HG03025 (cell line): ENCODE results near the gene RXFP3.
"Not testable (repeated sequence)": the region's sequence is repeated elsewhere in the genome, so short reads cannot be mapped to it uniquely, and the experiment has no call there.

Source experiments
- ATAC-seq: cut with Tn5 transposase; IDR thresholded peaks from one replicate; pipeline ENCODE4 v1.9.1; 2021; ENCODE audit warnings: mild to moderate bottlenecking, moderate library complexity; ENCODE audit not compliant: unreplicated experiment, low FRiP score

Gene RXFP3, protein sequence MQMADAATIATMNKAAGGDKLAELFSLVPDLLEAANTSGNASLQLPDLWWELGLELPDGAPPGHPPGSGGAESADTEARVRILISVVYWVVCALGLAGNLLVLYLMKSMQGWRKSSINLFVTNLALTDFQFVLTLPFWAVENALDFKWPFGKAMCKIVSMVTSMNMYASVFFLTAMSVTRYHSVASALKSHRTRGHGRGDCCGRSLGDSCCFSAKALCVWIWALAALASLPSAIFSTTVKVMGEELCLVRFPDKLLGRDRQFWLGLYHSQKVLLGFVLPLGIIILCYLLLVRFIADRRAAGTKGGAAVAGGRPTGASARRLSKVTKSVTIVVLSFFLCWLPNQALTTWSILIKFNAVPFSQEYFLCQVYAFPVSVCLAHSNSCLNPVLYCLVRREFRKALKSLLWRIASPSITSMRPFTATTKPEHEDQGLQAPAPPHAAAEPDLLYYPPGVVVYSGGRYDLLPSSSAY

DNA sequence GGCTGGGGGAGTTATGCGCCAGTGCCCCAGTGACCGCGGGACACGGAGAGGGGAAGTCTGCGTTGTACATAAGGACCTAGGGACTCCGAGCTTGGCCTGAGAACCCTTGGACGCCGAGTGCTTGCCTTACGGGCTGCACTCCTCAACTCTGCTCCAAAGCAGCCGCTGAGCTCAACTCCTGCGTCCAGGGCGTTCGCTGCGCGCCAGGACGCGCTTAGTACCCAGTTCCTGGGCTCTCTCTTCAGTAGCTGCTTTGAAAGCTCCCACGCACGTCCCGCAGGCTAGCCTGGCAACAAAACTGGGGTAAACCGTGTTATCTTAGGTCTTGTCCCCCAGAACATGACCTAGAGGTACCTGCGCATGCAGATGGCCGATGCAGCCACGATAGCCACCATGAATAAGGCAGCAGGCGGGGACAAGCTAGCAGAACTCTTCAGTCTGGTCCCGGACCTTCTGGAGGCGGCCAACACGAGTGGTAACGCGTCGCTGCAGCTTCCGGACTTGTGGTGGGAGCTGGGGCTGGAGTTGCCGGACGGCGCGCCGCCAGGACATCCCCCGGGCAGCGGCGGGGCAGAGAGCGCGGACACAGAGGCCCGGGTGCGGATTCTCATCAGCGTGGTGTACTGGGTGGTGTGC lies at the start of gene RXFP3:
TSS of gene RXFP3 (plus strand) at position 6 of the 636 bp plus-strand sequence. CDS start at position 361, 355 bp downstream.
- no peak for ATAC-seq

DNA sequence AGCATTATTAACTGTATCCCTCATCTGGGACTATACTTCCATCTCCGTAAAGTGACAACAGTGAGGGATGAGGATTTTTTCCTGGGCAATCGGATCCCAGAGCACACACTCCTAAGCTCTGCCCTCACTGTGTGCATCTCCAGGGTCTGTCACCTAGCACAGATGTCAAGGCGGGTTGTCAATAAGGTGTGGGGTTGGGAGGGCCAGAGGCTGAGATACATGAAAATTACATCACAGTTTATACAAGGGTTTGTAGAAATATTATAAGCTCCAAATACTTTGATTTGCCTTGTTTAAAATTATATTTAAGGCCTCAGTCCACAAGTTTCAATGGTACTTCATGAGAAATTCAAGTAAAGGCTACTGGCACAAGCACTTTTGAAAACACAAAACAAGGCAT lies 48.9 kb upstream of the RXFP3 start:
- no peak for ATAC-seq

DNA sequence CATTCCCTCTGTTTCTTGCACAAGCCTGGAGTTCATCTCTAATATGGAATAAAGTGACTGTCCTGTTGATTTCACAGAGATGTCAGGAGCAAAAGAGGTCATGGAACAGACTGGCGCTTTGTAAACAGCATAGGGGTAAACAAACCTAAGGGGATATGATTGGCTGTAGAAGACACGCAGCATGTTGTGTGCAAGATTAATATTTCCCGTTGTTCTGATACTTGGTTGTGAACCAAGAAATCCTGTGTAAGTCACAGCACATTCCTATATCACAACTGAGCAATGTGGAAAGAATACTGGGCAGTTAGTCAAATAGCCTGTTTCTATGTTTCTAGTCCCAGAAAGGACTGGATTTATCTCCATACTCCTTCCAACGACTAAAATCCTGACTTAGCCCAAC lies 47.6 kb upstream of the RXFP3 start:
- no peak for ATAC-seq

DNA sequence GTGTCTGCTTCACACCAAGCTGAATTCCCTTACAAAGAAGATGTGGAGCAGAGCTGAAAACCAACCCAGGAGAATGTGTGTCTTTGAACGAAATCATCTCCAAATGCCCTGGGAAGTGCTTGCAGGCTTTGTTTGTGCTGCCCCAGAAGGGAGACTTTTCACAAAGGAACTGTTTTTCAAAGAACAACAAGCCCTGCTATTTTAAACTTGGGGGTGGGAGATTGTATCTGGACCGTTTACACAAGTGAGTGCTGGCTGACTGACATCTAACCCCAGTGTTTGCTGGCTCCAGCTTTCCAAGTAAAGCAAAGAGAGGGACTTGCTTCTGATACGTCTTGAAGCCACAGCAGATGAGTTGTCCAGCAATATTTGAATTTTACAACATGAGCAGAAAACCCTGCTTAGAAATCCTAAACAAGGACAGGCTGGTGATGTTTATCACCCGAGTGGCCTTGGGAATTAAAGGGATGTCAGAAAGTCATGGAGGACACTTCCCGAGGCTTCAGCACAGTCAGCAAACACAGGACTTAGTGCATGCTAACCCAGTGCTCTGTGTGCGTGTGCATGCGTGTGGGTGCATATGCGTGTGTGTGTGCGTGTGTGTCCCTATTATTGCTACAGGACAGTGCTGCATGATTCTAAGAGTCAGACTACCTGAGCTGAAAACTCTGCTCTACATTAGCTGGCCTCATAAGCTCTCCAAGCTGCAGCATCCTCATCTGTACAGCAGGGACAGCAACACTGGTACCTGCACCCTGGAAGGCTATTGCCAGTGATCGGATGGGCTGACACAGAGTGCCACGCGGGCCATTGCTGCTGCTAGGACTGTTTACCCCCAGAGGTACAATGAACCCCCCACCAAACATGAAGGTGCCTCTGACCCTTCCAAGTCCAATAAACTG lies 45.8 kb upstream of the RXFP3 start:
- no peak for ATAC-seq

DNA sequence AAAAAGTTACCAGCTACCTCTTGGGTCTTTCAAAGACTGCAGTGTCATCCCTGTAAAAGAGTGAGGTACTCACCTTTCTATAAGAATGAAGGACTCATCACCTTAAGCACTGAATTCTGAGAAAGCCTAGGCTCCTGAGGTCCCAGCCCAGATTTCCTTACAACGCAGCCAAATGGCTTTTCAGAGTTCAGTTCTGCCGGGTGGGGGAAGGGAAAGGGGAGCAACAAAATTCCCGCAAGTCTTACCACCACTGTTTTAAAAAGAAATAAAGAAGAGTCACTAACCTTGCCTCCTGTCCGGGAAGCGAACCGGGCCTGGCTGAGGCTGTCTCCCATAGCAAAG lies 44.8 kb upstream of the RXFP3 start:
- ATAC-seq, result no peak

DNA sequence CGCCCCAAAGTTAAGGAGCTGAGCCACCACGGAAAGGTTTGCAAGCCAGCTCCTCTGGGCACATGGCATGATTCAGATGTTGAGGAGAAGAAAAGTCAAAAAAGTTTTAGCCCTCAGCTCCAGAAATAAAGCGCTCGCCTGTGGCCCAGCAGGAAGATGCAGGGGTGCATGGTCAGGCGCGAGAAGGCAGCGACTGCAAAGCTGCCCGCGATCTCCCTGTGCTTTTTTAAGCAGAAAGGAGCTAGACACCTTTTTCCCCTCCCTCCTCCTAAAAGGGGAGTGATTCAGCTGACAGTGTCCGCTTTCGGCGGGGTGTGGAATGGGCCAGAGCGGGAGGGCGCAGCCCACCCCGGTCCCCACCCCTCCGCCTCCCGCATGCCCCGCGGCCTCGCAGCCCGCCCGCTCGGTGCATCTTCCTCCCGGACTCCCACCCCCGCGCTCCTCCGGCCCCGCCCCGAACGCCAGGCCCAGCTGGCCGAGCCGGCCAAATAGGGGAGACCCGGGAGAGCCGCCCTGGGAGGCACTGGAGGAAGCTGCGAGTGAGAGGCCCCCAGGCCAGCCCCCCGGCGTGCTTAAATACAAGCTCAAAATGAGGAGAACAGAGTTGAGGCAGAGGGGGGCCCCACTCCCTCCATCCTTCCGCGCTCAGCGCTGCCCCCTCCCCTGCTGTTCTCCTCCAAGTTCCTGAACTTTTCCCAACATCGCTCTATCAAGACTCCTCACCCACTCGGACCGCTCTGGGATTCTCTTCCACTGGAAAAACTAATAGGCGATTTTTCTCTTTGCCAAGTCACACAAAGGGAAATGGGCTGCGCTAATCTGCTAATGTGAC lies 44.2 kb upstream of the RXFP3 start, which contains the start of gene ADAMTS12:
TSS of gene ADAMTS12 (minus strand) at position 203 of the 832 bp plus-strand sequence. CDS start at position 69, 134 bp downstream.
- ATAC-seq, result no peak

DNA sequence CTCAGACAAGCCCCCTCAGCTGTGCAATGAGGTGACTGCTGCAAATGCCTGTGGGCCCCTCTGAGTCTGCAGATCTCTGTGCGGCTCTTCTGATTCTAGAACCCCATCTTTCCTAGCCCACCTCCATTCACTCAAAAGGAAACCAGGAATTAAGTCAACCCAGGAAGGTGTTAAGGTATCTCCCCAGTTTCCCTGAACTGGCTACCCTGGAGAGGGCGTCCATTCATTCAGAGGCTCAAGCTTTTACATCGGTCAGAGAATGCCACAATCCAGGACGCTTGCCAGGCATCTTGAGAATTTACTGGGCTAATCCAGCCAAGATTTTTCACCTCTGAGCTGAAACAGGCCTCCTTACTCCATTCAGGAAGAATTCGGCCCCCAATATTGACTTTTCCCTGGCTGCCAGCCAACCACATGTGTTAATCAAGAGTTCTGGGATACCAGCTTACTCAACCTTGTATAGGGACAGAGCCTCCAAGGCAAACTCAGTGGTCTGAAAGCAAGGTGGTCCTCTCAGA lies 43.5 kb upstream of the RXFP3 start:
- ATAC-seq, result no peak

DNA sequence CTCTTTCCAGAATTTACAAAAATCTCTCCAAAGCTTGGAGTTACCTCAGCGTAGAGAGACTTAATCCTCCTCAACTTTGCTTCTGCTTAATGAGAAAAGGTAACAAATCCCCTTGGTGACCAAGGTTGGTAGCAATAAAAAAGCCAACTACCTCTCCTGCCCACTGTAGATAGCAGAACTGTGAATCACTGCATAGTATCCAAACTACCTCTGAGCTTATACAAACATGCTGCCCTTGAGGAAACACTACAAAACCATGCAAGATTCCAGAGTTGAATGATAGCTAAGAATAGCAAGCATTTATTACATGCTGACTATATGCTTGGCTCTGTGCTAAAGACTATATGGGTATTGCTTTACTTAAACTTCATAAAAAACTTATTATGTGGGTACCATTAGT lies 41.6 kb upstream of the RXFP3 start:
- ATAC-seq, result no peak

DNA sequence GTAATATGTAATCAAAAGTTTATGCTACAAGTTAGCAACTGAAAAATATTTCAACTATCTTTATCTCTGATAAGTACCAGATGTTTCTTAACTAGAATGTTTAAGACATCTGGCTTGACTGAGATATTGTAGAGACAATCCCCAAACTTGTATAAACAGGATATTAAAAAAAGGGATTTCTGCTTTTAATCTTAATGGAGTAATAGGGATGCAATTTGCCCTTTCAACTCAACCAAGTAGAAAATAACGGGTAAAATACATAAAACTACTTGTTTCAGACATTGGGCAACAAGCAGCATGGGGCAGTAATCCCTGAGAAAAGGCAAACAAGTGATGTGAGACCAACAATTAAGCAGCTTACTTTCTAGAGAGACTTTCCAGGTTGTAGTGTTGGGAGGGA lies 35.0 kb upstream of the RXFP3 start:
- ATAC-seq, result no peak

DNA sequence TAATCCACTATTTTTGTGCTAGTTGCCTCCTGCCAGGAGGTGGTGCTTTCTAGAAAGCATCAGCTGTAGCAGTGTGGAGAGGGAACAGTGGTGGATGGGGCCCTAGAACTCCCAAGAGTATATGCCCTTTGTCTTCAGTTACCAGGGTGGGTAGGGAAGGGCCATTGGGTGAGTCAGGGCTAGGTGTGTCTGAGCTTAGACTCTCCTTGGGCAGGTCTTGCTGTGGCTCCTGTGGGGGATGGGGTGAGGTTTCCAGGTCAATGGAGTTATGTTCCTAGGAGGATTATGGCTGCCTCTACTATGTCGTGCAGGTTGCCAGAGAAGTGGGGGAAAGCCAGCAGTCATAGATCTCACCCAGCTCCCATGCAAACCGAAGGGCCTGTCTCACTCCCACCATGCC lies 33.1 kb upstream of the RXFP3 start:
- no peak for ATAC-seq

DNA sequence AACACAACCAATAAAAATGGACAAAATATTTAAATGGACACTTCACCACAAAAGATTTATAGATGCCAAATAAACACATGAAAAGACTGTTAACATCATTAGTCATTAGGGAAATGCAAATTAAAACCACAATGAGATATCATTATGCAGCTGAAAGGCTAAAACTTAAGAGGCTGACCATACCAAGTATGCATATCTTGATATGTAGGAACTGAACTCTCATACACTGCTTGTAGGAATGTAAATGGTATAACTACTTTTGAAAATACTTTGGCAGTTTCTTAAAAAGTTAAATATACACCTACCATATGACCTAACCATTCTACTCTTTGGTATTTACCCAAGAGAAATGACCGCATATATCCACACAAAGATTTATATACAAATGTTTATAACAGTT lies 30.8 kb upstream of the RXFP3 start:
- no peak for ATAC-seq

DNA sequence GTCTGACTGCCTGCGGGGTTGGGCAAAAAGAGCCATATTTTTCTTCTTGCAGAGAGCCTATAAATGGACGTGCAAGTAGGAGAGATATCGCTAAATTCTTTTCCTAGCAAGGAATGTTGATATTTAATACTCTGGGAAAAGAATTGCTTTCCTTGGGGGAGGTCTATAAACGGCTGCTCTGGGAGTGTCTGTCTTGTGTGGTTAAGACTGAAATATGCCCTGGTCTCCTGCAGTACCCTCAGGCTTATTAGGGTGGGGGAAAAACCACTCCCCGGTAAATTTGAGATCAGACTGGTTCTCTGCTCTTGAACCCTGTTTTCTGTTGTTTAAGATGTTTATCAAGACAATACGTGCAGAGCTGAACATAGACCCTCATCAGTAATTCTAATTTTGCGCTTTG lies 29.9 kb upstream of the RXFP3 start:
- not testable (repeated sequence) for ATAC-seq

DNA sequence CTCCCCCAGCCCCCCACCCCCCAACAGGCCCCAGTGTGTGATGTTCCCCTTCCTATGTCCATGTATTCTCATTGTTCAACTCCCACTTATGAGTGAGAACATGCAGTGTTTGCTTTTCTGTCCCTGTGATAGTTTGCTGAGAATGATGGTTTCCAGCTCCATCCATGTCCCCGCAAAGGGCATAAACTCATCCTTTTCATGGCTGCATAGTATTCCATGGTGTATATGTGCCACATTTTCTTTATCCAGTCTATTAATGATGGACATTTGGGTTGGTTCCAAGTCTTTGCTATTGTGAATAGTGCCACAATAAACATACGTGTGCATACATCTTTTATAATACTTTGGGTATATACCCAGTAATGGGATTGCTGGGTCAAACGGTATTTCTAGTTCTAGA lies 21.3 kb upstream of the RXFP3 start:
- not testable (repeated sequence) for ATAC-seq

DNA sequence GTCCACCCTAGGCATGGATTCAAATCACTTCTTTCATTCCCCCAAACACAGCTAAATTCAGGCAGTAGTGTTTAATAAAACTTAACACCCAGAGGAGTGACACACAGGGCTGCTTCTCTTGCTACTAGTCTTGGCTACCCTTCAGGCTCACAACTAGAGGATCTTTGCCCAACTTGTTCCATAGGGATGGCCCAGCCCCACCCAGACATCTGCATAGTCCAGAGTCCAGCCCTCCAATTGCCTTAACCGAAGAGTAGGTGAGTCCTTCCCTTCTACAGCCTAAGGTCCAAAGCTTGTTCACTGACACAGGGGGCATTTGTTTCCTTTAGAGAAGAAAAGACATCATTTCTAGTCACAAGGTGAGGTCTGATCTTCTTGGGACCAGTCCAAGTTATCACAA lies 15.2 kb upstream of the RXFP3 start:
- no peak for ATAC-seq

DNA sequence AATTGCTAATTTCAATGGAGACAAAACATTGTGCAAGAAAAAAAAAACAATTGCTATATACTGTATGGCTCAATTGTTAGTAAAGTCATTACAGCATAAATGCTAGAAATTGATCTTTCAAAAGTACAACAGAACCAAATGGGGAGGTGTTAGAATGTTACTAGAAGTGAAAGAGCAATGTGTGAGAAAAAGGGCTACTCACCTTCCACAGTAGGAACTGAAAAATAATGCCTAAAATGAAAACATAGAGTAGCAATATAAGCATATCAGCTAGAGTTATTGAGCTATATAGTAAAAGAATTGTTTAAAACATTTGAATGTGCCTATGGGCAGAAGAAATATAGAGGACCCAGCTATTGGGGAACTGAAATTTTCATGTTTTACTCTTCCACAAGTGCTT lies 10.9 kb upstream of the RXFP3 start:
- no peak for ATAC-seq

DNA sequence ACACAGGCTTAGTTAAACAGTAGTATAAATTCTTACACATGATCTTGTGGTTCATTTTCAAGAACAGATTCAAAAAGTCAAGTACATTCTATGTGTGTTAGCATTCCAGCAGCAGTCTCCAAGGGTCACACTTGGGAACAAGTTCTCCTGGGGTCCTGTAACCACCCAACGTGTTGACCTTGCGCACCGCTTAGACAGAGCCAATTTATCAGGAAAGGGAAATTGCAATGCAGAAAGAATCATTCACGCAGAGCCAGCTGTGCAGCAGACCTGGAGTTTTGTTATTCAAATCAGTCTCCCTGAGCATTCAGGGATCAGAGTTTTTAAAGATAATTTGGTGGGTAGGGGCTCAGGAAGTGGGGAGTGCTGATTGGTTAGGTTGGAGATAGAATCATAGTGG lies 8.5 kb upstream of the RXFP3 start:
- no peak for ATAC-seq

DNA sequence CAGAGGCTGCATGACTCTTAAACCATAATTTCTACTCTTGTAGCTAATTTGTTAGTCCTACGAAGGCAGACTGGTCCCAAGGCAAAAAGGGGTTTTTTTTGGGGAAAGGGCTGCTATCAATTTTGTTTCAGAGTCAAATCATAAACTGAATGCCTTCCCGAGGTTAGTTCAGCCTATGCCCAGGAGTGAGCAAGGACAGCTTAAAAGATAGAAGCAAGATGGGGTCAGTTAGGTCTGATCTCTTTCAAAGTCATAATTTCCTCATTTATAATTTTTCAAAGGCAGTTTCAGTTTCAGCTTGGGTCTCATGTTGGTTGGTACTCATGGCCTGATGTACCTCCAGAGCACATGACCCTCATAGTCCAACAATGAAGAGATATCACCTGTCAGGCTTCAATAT lies 7.9 kb upstream of the RXFP3 start:
- ATAC-seq, result no peak

DNA sequence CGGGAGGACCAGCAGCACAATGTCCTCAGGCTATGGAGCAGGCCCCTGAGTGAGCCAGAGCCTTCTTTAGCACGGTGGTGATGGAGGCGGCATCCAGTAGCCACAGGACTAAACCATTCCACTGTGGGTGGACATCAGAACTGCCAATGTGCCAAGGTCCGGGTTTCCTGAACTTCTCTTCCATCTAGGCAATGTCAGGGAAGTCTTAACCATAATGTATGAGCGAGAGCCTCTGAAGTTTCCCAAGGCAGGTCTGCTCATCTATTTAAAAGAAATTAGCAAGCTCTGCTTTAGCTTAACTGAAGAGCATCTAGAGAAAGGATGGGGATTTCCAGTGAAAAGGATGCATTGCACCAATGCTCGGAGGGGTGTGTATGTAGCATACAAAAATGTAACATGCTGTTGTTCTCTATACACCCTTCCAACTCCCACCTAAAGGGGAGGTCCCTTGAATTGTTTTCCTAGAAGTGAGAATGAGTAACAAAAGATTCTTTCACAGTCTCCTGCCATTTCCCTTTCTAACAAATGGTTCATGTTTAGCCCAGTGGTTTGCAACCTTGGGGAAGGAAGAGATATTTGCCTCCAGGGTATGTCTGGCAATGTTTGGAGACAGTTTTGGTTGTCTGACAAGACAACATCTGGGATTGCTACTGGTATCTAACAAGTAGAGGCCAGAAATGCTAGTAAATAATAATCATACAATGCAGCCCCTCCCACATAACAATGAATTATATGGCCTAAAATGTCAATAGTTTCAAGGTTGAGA lies 6.1 kb upstream of the RXFP3 start:
- ATAC-seq, result no peak

DNA sequence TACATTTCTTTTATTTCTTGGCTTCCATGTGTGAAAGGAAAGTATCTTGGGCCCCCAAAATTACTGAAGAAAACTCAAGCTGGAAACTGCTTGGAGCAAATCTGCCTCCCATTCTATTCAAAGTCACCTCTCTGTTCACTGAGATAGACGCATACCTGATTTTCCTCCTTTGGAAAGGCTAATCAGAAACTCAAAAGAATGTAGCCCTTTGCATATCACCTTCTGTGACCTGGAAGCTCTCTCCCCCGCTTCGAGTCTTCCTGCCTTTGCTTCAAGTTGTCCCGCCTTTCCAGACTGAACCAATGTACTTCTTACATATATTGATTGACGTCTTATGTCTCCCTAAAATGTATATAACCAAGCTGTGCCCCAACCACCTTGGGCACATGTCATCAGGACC lies 5.0 kb upstream of the RXFP3 start:
- no peak for ATAC-seq
